ENCODE results near the gene GBX2. TPM values are rescaled to one million over a fixed set of nuclear protein-coding genes. Genes with fewer than 3 reads are reported as not detected.
A peak's percentile ranks its signal among the peaks of the same experiment; 100 is the strongest.

Gene GBX2
- total and polyA plus RNA-seq, 3 experiments from 2014 or later = not detected

- Histone ChIP-seq H3K9me3 (ENCODE audit: low read length) (no peaks in the 10 kb centered on the region), H3K27me3 (ENCODE audit: insufficient read depth, low read length, poor library complexity, severe bottlenecking) (peaks cover 16% of the 10 kb centered on the region), H3K27ac (ENCODE audit: low read depth, low read length) (no peak overlapping the region), H3K36me3 (ENCODE audit: insufficient read depth, low read length) (no peaks in the 10 kb centered on the region), H3K4me3 (ENCODE audit: low read length) (no peak overlapping the region), H3K4me1 (ENCODE audit: insufficient read depth, low read length) (no peaks in the 10 kb centered on the region)
- CTCF ChIA-PET = interaction anchor here (1.4 to 1.9 kb wide), 2 partner anchors 10 to 400 kb away, joined by 4 read pairs; no protein-coding TSS in a partner anchor
- no peaks in the 10 kb centered on the region for H3K36me3 Mint-ChIP-seq
- H3K9me3 Mint-ChIP-seq = peaks cover 0 to 5% (median 0%) of the 10 kb centered on the region in 5 donors
- POLR2A ChIA-PET = no interaction called here
- H3K27me3 Mint-ChIP-seq = peaks cover 49 to 79% of the 10 kb centered on the region in 2 donors
- H3K4me1 Mint-ChIP-seq = peaks cover 6 to 15% (median 13%) of the 10 kb centered on the region in 3 donors
- DNase-seq = no peak
- peak overlapping the region in 2 of 7 donors; percentile 23 to 49 for H3K4me3 Mint-ChIP-seq
- H3K27ac Mint-ChIP-seq = no peak overlapping the region
These were observed 11.3 kb upstream of the GBX2 start for GRCh38 chr2:236179236-236180075.

DNA sequence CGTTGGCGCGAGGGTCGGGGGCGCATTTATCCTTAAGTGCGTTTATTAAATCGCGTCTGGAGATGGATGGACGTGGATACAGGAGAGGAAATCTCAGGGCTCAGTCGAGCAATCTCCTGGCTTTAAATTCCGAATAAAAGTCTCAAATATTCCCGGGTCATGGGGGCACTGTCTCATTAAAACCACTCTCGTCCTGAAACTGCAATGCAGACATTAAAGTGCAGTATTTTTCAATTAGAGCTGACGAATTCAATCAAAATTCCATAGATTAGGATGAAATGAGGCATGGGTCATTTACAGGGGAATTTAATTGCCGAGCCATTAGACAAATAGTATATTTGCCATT lies 10.7 kb upstream of the GBX2 start:
- H3K4me1 ChIP-seq (ENCODE audit: insufficient read depth, low read length) = no peaks in the 10 kb centered on the region
- H3K27me3 ChIP-seq (ENCODE audit: insufficient read depth, low read length, poor library complexity, severe bottlenecking) = peaks cover 16% of the 10 kb centered on the region
- H3K4me3 Mint-ChIP-seq = peak overlapping the region in 2 of 7 donors; percentile 23 to 49
- no peak overlapping the region for H3K4me3 ChIP-seq (ENCODE audit: low read length)
- H3K27ac Mint-ChIP-seq = no peak overlapping the region
- no peaks in the 10 kb centered on the region for H3K36me3 Mint-ChIP-seq
- H3K9me3 Mint-ChIP-seq = peaks cover 0 to 5% (median 0%) of the 10 kb centered on the region in 5 donors
- CTCF ChIA-PET = interaction anchor here (1.0 to 1.4 kb wide), 2 partner anchors 11 to 400 kb away, joined by 4 read pairs; partner anchors contain the start of gene GBX2
- peaks cover 54 to 80% of the 10 kb centered on the region in 2 donors for H3K27me3 Mint-ChIP-seq
- POLR2A ChIA-PET = no interaction called here
- H3K4me1 Mint-ChIP-seq = peaks cover 6 to 15% (median 13%) of the 10 kb centered on the region in 3 donors
- no peak for DNase-seq
- H3K9me3 ChIP-seq (ENCODE audit: low read length) = no peaks in the 10 kb centered on the region
- no peaks in the 10 kb centered on the region for H3K36me3 ChIP-seq (ENCODE audit: insufficient read depth, low read length)
- H3K27ac ChIP-seq (ENCODE audit: low read depth, low read length) = no peak overlapping the region

DNA sequence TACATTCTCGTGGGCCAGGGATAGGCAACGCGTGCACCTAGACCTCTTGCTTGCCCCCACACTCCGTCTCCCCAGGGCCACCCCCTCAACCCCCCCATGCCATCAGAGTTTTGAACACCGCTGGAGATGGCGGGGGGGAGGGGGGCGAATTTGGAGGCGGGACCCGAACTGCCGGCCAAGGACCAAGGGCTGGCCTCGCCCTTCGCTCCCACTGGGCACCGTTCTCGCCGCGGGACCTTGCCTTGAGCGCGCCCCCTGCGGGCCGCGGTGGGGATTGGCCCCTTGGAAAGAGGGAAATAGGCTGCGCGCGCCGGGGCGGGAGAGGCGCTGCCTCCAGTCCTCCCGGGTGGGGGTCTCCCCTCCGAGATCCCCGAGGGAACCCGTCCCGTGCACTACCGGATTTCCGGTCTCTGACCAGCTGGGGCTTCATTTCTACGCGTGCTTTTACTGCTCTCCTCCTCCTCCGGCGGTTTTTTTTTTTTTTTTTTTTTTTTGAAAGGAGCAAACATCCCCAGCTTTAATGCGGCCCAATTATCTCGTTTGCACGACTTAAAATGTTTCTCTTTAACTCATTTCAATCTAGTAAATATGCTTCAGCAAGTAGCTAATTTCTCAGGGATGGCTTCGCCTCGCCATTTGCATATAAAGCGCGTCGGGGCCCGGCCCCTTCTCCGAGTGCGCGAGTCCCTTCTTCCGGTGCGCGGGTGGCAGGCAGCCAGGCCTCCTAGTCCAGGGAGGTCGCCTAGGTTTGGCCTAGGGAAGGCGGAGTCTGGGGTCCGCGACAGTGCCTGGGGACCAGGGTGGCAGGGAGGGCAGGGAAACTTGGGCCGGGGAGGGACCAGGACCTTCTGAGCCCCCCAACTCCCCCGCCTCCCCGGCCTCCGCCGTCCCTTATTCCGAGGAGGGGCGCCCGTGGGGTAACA lies 10.0 kb upstream of the GBX2 start:
- no peak overlapping the region for H3K4me3 ChIP-seq (ENCODE audit: low read length)
- Mint-ChIP-seq H3K4me1 (peaks cover 6 to 15% (median 13%) of the 10 kb centered on the region in 3 donors), H3K4me3 (peak overlapping the region in 3 of 7 donors; percentile 42 to 63 (median 55)), H3K36me3 (no peaks in the 10 kb centered on the region), H3K27me3 (peaks cover 51 to 78% of the 10 kb centered on the region in 2 donors), H3K9me3 (peaks cover 0 to 5% (median 0%) of the 10 kb centered on the region in 5 donors), H3K27ac (no peak overlapping the region)
- no peaks in the 10 kb centered on the region for H3K36me3 ChIP-seq (ENCODE audit: insufficient read depth, low read length)
- H3K4me1 ChIP-seq (ENCODE audit: insufficient read depth, low read length) = no peaks in the 10 kb centered on the region
- CTCF ChIA-PET = interaction anchor here (1.0 to 1.4 kb wide), 2 partner anchors 10 to 399 kb away, joined by 4 read pairs; partner anchors contain the start of gene GBX2
- H3K9me3 ChIP-seq (ENCODE audit: low read length) = no peaks in the 10 kb centered on the region
- DNase-seq = no peak
- no peak overlapping the region for H3K27ac ChIP-seq (ENCODE audit: low read depth, low read length)
- peaks cover 16% of the 10 kb centered on the region for H3K27me3 ChIP-seq (ENCODE audit: insufficient read depth, low read length, poor library complexity, severe bottlenecking)
- POLR2A ChIA-PET = no interaction called here

GRCh38 chr2:236177604-236177966 lies 9.4 kb upstream of the GBX2 start:
- peaks cover 50 to 72% of the 10 kb centered on the region in 2 donors for H3K27me3 Mint-ChIP-seq
- peaks cover 16% of the 10 kb centered on the region for H3K27me3 ChIP-seq (ENCODE audit: insufficient read depth, low read length, poor library complexity, severe bottlenecking)

GRCh38 chr2:236176951-236177350 lies 8.8 kb upstream of the GBX2 start:
- ChIA-PET POLR2A (no interaction called here), CTCF (no interaction called here)
- Mint-ChIP-seq H3K27ac (no peak overlapping the region), H3K27me3 (peaks cover 53 to 70% of the 10 kb centered on the region in 2 donors), H3K9me3 (peaks cover 0 to 5% (median 0%) of the 10 kb centered on the region in 5 donors), H3K36me3 (no peaks in the 10 kb centered on the region), H3K4me3 (no peak overlapping the region), H3K4me1 (peaks cover 9 to 18% (median 13%) of the 10 kb centered on the region in 3 donors)
- Histone ChIP-seq H3K9me3 (ENCODE audit: low read length) (no peaks in the 10 kb centered on the region), H3K27ac (ENCODE audit: low read depth, low read length) (no peak overlapping the region), H3K27me3 (ENCODE audit: insufficient read depth, low read length, poor library complexity, severe bottlenecking) (peaks cover 21% of the 10 kb centered on the region), H3K36me3 (ENCODE audit: insufficient read depth, low read length) (no peaks in the 10 kb centered on the region), H3K4me3 (ENCODE audit: low read length) (no peak overlapping the region), H3K4me1 (ENCODE audit: insufficient read depth, low read length) (no peaks in the 10 kb centered on the region)
- DNase-seq = no peak

More at GRCh38 chr2:236177604-236177966, 9.4 kb upstream of the GBX2 start:
- Histone ChIP-seq H3K36me3 (ENCODE audit: insufficient read depth, low read length) (no peaks in the 10 kb centered on the region), H3K27ac (ENCODE audit: low read depth, low read length) (no peak overlapping the region), H3K4me1 (ENCODE audit: insufficient read depth, low read length) (no peaks in the 10 kb centered on the region), H3K9me3 (ENCODE audit: low read length) (no peaks in the 10 kb centered on the region), H3K4me3 (ENCODE audit: low read length) (no peak overlapping the region)
- ChIA-PET CTCF (interaction anchor here (1.0 kb wide), 1 partner anchor 10 kb away, joined by 4 read pairs; the partner anchor contains the start of gene GBX2), POLR2A (no interaction called here)
- DNase-seq = no peak
- Mint-ChIP-seq H3K9me3 (peaks cover 0 to 5% (median 0%) of the 10 kb centered on the region in 5 donors), H3K36me3 (no peaks in the 10 kb centered on the region), H3K27ac (no peak overlapping the region), H3K4me3 (peak overlapping the region in 1 of 7 donors; percentile 48), H3K4me1 (peaks cover 6 to 15% (median 13%) of the 10 kb centered on the region in 3 donors)

- peak overlapping the region in 1 of 7 donors; percentile 44 for H3K4me3 Mint-ChIP-seq
- peaks cover 57 to 71% of the 10 kb centered on the region in 2 donors for H3K27me3 Mint-ChIP-seq
- H3K27ac Mint-ChIP-seq = no peak overlapping the region
- H3K4me1 ChIP-seq (ENCODE audit: insufficient read depth, low read length) = no peaks in the 10 kb centered on the region
- peaks cover 26% of the 10 kb centered on the region for H3K27me3 ChIP-seq (ENCODE audit: insufficient read depth, low read length, poor library complexity, severe bottlenecking)
- peaks cover 0 to 5% (median 0%) of the 10 kb centered on the region in 5 donors for H3K9me3 Mint-ChIP-seq
- POLR2A ChIA-PET = no interaction called here
- CTCF ChIA-PET = no interaction called here
- H3K36me3 Mint-ChIP-seq = no peaks in the 10 kb centered on the region
- H3K4me1 Mint-ChIP-seq = peaks cover 9 to 19% (median 13%) of the 10 kb centered on the region in 3 donors
- H3K27ac ChIP-seq (ENCODE audit: low read depth, low read length) = no peak overlapping the region
- H3K9me3 ChIP-seq (ENCODE audit: low read length) = no peaks in the 10 kb centered on the region
- DNase-seq = no peak
- no peaks in the 10 kb centered on the region for H3K36me3 ChIP-seq (ENCODE audit: insufficient read depth, low read length)
- no peak overlapping the region for H3K4me3 ChIP-seq (ENCODE audit: low read length)
These were observed 8.2 kb upstream of the GBX2 start for GRCh38 chr2:236176417-236176816.

DNA sequence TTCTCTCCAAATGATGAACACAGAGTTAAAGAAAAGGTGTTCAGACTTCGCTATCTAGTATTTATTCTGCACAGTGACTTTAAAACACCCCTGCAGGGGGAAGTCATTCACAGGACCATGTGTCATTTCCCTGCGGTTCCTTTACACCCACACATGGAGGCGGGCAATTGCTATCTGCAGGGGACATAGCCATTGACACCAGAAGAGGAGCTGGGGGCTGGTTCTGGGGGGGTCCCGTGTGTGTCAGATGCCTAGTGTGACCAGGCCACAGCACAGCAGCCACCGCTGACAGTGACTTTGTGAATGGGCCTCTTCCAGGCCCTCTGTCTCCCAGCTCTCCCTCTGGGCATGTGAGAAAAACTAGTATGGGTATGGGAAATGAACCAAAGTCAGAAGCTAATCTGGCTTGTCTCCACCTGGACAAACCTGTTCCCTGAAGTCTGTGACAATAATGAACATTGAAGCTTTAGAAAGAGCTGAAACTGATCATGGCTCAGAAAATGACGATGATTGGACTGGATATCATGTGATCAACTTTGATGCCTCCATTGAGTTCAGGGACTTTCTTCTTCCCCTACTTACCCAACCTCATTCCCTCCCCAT lies 7.5 kb upstream of the GBX2 start:
- Histone ChIP-seq H3K4me3 (ENCODE audit: low read length) (no peak overlapping the region), H3K36me3 (ENCODE audit: insufficient read depth, low read length) (no peaks in the 10 kb centered on the region), H3K9me3 (ENCODE audit: low read length) (no peaks in the 10 kb centered on the region), H3K27me3 (ENCODE audit: insufficient read depth, low read length, poor library complexity, severe bottlenecking) (peaks cover 32% of the 10 kb centered on the region), H3K4me1 (ENCODE audit: insufficient read depth, low read length) (no peaks in the 10 kb centered on the region), H3K27ac (ENCODE audit: low read depth, low read length) (no peak overlapping the region)
- POLR2A ChIA-PET = no interaction called here
- peaks cover 9 to 15% (median 13%) of the 10 kb centered on the region in 3 donors for H3K4me1 Mint-ChIP-seq
- DNase-seq = no peak
- H3K27me3 Mint-ChIP-seq = peaks cover 60 to 71% of the 10 kb centered on the region in 2 donors
- no peak overlapping the region for H3K27ac Mint-ChIP-seq
- no peak overlapping the region for H3K4me3 Mint-ChIP-seq
- no peaks in the 10 kb centered on the region for H3K36me3 Mint-ChIP-seq
- H3K9me3 Mint-ChIP-seq = peaks cover 0 to 5% (median 0%) of the 10 kb centered on the region in 5 donors
- CTCF ChIA-PET = no interaction called here

All from CD8-positive, alpha-beta memory T cell (primary cell).